Suprapubic skin (tissue), 4 donors: ENCODE results near the gene ADAMTS8. TPM values are rescaled to one million over a fixed set of nuclear protein-coding genes. Genes with fewer than 3 reads are reported as not detected.
A peak's percentile ranks its signal among the peaks of the same experiment; 100 is the strongest.

ENCODE experiments used
- DNase-seq, 2 donors: peaks; one replicate each; pipeline ENCODE4 v3.0.0-alpha.2; 2019; ENCODE audit warnings: low spot score in 2 of 2
- H3K27ac ChIP-seq: fragments of 200-600 bp; sonication (generic); one replicate; pipeline ENCODE4 v1.5.1; 2019
- H3K27me3 ChIP-seq: fragments of 200-600 bp; sonication (generic); one replicate; pipeline ENCODE4 v1.5.1; 2019
- H3K36me3 ChIP-seq: fragments of 200-600 bp; sonication (generic); one replicate; pipeline ENCODE4 v1.5.1; 2019
- H3K4me1 ChIP-seq: fragments of 200-600 bp; sonication (generic); one replicate; pipeline ENCODE4 v1.5.1; 2019
- H3K4me3 ChIP-seq: fragments of 200-600 bp; sonication (generic); one replicate; pipeline ENCODE4 v1.5.1; 2019; ENCODE audit warnings: mild to moderate bottlenecking
- H3K9me3 ChIP-seq: fragments of 200-600 bp; sonication (generic); one replicate; pipeline ENCODE4 v1.5.1; 2019
- CTCF ChIP-seq, 2 donors: fragments of 200-600 bp in 1 of 2; fragments of 450-650 bp in 1 of 2; sonication (generic) in 1 of 2; IDR thresholded peaks; one replicate each; pipeline ENCODE4 v1.5.1; 2016 to 2019; ENCODE audit warnings: antibody characterized with exemption in 2 of 2, mild to moderate bottlenecking in 1 of 2, moderate library complexity in 1 of 2
- EP300 ChIP-seq: sonication (generic); formaldehyde crosslinking; IDR thresholded peaks from one replicate; pipeline ENCODE4 v1.6.1; 2017; ENCODE audit warnings: antibody characterized with exemption
- POLR2A ChIP-seq, 2 donors: fragments of 450-650 bp; IDR thresholded peaks; one replicate each; pipeline ENCODE4 v1.6.1; 2017; ENCODE audit warnings: antibody characterized with exemption in 2 of 2, mild to moderate bottlenecking in 2 of 2, moderate library complexity in 2 of 2
- POLR2AphosphoS5 ChIP-seq, 3 donors: sonication (generic); formaldehyde crosslinking; IDR thresholded peaks; one replicate each; pipeline ENCODE4 v1.6.1; 2017; ENCODE audit warnings: antibody characterized with exemption in 3 of 3
- WGBS: methylation state at CpG from one replicate; pipeline ENCODE4 v1.1.5; 2018; 5-methylcytosine and 5-hydroxymethylcytosine counted together
- total RNA-seq, 4 donors: library from RNA; depleted of rRNA; stranded (reverse); fragments of >200 nt; gene quantifications; one replicate each; pipeline ENCODE4 v1.1.0, GENCODE V29; 2016

ADAMTS8 gene, protein sequence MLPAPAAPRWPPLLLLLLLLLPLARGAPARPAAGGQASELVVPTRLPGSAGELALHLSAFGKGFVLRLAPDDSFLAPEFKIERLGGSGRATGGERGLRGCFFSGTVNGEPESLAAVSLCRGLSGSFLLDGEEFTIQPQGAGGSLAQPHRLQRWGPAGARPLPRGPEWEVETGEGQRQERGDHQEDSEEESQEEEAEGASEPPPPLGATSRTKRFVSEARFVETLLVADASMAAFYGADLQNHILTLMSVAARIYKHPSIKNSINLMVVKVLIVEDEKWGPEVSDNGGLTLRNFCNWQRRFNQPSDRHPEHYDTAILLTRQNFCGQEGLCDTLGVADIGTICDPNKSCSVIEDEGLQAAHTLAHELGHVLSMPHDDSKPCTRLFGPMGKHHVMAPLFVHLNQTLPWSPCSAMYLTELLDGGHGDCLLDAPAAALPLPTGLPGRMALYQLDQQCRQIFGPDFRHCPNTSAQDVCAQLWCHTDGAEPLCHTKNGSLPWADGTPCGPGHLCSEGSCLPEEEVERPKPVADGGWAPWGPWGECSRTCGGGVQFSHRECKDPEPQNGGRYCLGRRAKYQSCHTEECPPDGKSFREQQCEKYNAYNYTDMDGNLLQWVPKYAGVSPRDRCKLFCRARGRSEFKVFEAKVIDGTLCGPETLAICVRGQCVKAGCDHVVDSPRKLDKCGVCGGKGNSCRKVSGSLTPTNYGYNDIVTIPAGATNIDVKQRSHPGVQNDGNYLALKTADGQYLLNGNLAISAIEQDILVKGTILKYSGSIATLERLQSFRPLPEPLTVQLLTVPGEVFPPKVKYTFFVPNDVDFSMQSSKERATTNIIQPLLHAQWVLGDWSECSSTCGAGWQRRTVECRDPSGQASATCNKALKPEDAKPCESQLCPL
- under 1 TPM; 0.30 to 0.72 (median 0.65) TPM for total RNA-seq

- Histone ChIP-seq H3K9me3 (no peaks in the 10 kb centered on the region), H3K4me1 (peaks cover 28% of the 10 kb centered on the region), H3K36me3 (no peaks in the 10 kb centered on the region), H3K27me3 (peaks cover 57% of the 10 kb centered on the region), H3K27ac (no peak within 1 kb of the TSS), H3K4me3 (peak within 1 kb of the TSS; percentile 49)
- WGBS = 6% methylated on average over 51 of the region's 64 CpGs
- DNase-seq = no peak
- TF ChIP-seq CTCF (IDR thresholded peaks at IDR 0.05) (no peak), POLR2A (IDR thresholded peaks at IDR 0.05) (no peak), POLR2AphosphoS5 (IDR thresholded peaks at IDR 0.05) (no peak), EP300 (no peak)
Observed at GRCh38 chr11:130428316-130429119, at the start of gene ADAMTS8. Gene ADAMTS8, minus strand, starts transcription at chr11:130428609. Its CDS starts 323 bp downstream, at chr11:130428286.

- TF ChIP-seq EP300 (no peak), POLR2A (IDR thresholded peaks at IDR 0.05) (no peak), CTCF (IDR thresholded peaks at IDR 0.05) (no peak), POLR2AphosphoS5 (IDR thresholded peaks at IDR 0.05) (no peak)
- H3K36me3 ChIP-seq = peaks cover 10% of the 10 kb centered on the region
- H3K9me3 ChIP-seq = no peaks in the 10 kb centered on the region
- DNase-seq = no peak
- H3K27ac ChIP-seq = peak overlapping the region; percentile 51
- H3K27me3 ChIP-seq = no peaks in the 10 kb centered on the region
- peaks cover 14% of the 10 kb centered on the region for H3K4me1 ChIP-seq
- 46% methylated on average over 6 of the region's 6 CpGs for WGBS
- H3K4me3 ChIP-seq = no peak overlapping the region
Observed at GRCh38 chr11:130477586-130478203, 49.3 kb upstream of the ADAMTS8 start.

DNA sequence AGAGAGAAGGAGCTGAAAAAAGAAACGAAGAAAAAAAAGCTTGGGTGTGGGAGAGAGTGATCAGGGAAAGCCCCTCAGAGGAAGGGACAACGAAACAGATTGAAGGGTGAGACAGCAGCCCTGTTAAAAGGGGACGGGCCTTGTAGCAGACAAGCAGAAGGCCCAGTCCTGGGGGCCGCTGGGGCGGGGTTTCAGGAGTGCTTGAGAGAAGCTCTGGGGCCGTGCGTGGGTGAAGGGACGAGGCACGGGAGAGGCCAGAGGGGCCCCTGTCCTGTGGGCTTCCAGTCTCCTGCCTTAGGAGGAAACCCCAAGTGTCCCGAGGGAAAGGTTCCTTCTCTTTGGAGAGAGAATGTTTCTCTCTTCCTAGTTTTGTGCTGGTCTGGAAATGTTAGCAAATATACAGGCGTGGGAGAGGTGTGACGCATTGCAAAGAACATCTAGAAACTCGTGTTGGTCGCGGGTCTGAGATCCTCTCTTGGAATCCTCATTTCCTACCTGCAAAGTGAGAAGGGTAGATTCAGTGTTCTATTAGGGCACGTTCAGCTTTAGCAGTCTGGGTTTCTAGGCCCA is 48.6 kb upstream of the ADAMTS8 start:
- peaks cover 15% of the 10 kb centered on the region for H3K36me3 ChIP-seq
- H3K9me3 ChIP-seq = no peaks in the 10 kb centered on the region
- TF ChIP-seq CTCF (IDR thresholded peaks at IDR 0.05) = no peak
- TF ChIP-seq EP300 = no peak
- no peak for TF ChIP-seq POLR2AphosphoS5 (IDR thresholded peaks at IDR 0.05)
- no peak for TF ChIP-seq POLR2A (IDR thresholded peaks at IDR 0.05)
- WGBS = 84% methylated on average over 16 of the region's 16 CpGs
- DNase-seq = no peak
- H3K4me1 ChIP-seq = peaks cover 14% of the 10 kb centered on the region
- H3K27me3 ChIP-seq = no peaks in the 10 kb centered on the region
- no peak overlapping the region for H3K4me3 ChIP-seq
- H3K27ac ChIP-seq = peak overlapping the region; percentile 2

GRCh38 chr11:130476200-130476921 is 48.0 kb upstream of the ADAMTS8 start:
- Histone ChIP-seq H3K9me3 (no peaks in the 10 kb centered on the region), H3K4me3 (no peak overlapping the region), H3K36me3 (peaks cover 17% of the 10 kb centered on the region), H3K27me3 (no peaks in the 10 kb centered on the region), H3K27ac (no peak overlapping the region), H3K4me1 (peaks cover 14% of the 10 kb centered on the region)
- no peak for TF ChIP-seq POLR2AphosphoS5 (IDR thresholded peaks at IDR 0.05)
- no peak for TF ChIP-seq CTCF (IDR thresholded peaks at IDR 0.05)
- TF ChIP-seq EP300 = no peak
- TF ChIP-seq POLR2A (IDR thresholded peaks at IDR 0.05) = no peak
- WGBS = 88% methylated on average over 12 of the region's 12 CpGs
- DNase-seq = no peak
